GM21360 (cell line): ENCODE data around the gene PRDX6.
"Not testable (repeated sequence)": the region's sequence is repeated elsewhere in the genome, so short reads cannot be mapped to it uniquely, and the experiment has no call there.

ENCODE experiments used
- ATAC-seq: cut with Tn5 transposase; IDR thresholded peaks from one replicate; pipeline ENCODE4 v1.9.1; 2021; ENCODE audit warnings: mild to moderate bottlenecking, moderate library complexity; ENCODE audit not compliant: unreplicated experiment

PRDX6 gene

DNA sequence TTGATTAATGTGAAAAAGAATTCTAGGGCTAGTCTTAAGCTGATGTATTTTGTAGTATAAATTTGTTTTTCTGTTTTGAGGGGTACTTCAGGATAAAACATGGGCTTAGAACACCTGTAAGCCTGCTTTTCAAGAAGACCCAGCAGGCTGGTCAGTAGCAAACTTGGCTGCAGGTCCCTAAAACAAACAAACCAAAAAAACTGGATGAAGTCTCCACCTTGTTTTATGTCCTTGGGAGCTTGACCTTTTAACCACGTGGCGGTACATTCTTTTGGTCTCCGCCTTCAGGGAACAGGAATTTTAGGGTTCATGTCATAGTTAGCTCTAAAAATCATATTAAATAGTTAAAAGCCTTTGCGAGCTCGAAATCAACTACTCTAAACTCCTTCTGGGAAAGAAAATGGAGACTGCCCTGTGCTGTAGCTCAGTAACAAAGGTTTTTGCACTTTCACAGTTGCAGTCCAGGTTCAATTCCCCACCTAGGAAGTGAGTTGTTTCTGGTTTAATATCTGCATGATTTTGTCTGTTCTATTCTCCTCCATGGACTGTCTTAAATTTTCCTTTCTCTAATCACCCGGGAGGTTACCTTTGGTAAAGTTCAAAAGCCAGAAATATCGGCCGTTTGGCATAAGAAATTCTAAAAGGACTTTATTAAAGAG lies 18.6 kb downstream of the PRDX6 start:
- ATAC-seq, result no peak

GRCh38 chr1:173496757-173497320 lies 19.7 kb downstream of the PRDX6 start:
- ATAC-seq, result no peak

DNA sequence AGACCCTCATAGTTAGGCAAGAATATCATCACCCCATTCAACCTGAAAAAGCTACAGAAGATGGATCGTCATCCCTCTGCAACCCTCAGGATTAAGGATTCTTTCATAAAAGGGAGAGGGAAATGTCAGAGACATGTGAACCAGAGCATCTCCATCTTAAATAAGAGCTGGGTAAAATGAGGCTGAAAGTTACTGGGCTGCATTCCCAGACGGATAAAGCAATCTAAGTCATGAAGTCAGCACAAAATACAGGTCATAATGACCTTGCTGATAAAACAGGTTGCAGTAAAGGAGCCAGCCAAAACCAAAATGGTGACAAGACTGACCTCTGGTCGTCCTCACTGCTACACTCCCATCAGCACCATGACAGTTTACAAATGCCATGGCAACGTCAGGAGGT lies 22.6 kb downstream of the PRDX6 start:
- no peak for ATAC-seq

GRCh38 chr1:173502104-173502503 lies 25.0 kb downstream of the PRDX6 start:
- ATAC-seq, result no peak

DNA sequence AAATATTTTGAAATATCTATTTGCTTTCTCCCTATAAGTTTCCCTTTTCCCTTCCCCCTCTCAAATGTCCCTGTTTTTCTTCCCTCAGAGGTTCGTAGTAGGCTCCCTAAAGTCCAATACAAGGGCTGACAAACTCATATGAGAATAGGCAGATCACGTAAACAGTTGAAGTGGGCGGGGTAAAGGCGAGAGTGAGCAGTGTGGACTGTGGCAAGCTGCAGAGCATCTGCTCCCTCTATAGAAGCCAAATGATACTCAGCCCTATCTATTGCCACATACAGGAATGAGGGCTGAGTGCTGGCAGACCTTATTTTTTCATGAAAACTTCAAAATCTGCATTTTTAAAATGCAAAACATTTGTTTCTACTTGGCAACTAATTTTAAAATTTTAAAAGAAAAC lies 26.3 kb downstream of the PRDX6 start:
- ATAC-seq, result no peak

- ATAC-seq, result no peak
These were observed 27.1 kb downstream of the PRDX6 start for GRCh38 chr1:173504268-173504667.

DNA sequence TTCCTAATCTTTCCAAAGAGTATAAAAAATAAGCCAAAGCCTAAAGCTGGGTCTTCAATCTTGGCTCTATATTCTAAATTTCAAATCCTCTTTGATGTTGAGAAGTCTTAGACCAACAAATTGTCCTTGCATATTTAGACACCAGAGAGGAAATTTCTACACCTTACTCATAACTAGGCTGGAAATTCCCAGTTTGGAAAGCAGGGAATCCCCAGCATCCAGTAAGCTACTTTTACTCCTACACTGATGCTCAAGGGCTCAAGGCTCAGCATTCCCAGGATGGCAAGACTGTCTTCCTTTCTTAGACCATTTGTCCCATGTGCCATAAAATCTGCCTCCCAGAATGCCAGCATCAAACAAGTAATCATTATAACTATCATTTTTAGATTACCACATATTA lies 28.3 kb downstream of the PRDX6 start:
- ATAC-seq, result no peak

- ATAC-seq, result no peak
These were observed 29.3 kb downstream of the PRDX6 start for GRCh38 chr1:173506437-173506836.

- no peak for ATAC-seq
These were observed 30.2 kb downstream of the PRDX6 start for GRCh38 chr1:173507205-173507846.

GRCh38 chr1:173507847-173508209 lies 30.7 kb downstream of the PRDX6 start:
- ATAC-seq, result no peak

- no peak for ATAC-seq
These were observed 31.4 kb downstream of the PRDX6 start for GRCh38 chr1:173508541-173508940.

- ATAC-seq, result no peak
These were observed 32.7 kb downstream of the PRDX6 start for GRCh38 chr1:173509797-173510196.

- not testable (repeated sequence) for ATAC-seq
These were observed 37.4 kb downstream of the PRDX6 start for GRCh38 chr1:173514503-173514902.

- ATAC-seq, result no peak
These were observed 43.7 kb downstream of the PRDX6 start for GRCh38 chr1:173520799-173521198.

DNA sequence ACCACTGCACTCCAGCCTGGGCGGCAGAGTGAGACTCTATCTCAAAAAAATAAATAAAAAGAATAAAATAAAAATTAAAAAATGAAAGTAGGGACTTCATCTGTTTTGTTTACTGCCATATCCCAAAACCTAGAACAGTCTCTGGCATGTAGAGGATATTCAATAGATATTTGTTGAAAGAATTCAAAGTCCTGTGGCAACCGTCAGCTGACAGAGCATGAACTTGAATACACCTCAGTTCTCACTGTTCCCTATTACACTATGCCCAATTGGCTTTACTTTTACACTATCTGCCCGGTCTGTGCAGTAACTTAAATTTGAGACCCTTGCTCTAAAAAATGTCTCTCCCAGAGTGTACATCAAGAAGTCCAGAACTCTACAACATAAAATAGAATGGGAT lies 46.2 kb downstream of the PRDX6 start:
- ATAC-seq, result no peak

- ATAC-seq, result no peak
These were observed 48.8 kb downstream of the PRDX6 start for GRCh38 chr1:173525926-173526325.

DNA sequence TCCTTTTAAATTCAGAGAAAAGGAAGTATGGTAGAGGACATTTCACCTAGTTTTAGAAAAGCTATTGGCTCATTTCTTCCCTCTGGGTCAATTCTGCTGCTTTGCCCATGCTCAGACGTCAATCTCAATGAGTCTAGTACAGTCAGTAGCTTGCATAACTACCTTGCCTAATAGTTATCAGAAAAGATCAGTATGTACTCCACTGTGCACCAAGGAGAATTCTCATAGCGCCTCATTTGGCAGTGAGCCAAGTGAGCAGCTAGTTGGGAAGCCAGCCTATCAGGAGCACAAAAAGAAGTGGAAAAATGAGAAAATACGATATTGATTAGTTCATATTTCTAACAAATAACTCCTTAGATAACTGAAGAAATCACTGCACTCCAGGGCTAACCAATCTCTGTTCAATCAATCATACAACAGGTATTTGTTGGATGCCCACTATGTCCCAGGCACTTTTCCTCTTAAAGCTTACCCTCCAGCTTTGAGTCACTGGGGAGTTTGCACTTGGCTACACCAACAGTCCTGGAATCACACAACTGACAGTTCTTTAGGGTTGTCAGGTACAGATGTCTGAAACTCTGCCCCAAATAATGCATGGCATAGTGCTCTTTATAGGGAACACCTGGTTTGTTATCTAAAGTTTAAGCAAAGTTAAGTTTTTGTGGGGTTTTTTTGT lies 50.2 kb downstream of the PRDX6 start:
- ATAC-seq, result no peak

DNA sequence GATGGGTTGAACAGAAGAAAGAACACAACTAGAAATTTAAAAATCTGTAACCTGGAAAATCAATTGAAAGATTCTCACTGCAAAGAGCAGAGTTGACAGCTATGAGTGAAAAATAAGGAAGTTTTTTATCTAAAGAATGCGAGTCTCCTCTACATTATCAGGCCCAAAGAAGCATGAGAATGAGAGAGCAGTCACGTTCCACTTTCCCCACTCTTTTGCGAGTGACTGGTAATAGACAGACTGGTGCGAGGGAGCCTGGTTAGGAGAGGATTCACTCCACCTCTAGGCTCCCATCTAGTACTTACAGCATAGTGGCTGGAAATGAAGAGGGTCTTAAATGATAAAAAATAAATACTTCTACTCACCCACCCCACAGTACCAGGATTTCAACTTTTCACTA lies 52.0 kb downstream of the PRDX6 start:
- no peak for ATAC-seq

DNA sequence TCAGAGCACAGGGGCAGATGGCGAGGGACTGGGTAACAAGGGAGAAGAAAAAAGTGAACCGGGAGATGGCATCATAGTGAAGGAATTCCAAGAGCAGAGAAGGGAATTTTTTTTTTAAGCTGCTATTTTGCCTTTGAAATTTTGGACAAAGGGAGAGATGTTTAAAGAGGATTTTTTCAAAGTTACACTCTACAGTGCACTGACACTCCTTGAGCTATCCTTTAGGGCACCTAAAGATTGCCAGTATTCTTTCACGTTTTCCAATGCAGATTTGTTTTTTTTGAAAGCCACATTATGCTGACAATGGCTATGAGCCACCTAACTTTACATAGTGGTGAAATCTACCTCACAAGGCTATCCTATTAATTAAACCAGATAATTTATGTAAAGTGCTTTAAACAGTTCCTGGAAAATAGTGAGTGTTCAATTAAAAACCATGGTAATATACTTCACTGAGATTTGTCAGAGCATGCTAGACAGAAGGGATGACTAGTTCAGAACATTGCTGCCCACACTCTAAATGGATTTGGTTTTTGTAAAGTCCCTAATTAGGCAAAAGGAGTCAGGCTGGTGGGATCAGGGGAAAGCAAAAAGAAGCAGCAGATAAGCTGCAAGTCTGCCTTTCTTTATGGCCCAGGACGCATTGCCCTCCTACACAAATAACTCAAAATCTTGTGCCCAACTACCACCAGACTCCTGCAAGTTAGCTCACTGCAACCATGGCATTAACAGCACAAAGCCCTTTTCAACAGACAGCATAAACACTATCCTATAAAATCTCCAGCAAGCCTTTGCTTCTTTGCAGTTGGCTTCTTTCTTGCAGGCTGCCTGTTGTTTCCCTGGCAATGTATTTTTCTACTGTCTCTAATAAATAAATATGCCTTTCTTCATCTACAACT lies 53.9 kb downstream of the PRDX6 start:
- ATAC-seq, result no peak

GRCh38 chr1:173532237-173532636 lies 55.1 kb downstream of the PRDX6 start:
- ATAC-seq, result no peak

- ATAC-seq, result no peak
These were observed 59.1 kb downstream of the PRDX6 start for GRCh38 chr1:173536223-173536622.
